ENCODE data around the gene FHIP1A. TPM values are rescaled to one million over a fixed set of nuclear protein-coding genes. Genes with fewer than 3 reads are reported as not detected.

FHIP1A gene
- total and polyA plus RNA-seq, 2 of the 8 experiments (the other 6 are each of a cell fraction or from before 2014, with no cell fraction given): 17.9 to 75.2 TPM

DNA sequence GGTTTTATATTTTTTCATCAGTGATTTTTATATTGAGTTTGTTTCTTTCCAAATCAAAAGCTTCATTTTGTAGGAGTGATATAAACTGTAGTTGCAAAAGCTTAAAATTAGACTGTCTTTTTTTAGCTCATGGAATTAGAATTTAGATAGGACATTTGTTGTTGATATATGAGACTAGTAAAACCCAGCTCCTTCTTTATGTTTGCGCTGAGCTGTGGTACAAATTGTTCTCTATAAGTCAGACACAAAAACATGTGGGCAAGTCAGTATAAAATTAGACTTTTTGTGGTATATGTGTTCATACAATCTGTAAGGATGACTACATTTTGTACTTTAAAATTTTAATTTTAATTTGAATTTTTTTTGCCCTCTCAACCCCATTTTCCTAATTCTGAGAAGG is 18.3 kb downstream of the FHIP1A start (continued):
- TF ChIP-seq CTBP2 (IDR thresholded peaks at IDR 0.05; ENCODE audit: borderline replicate concordance, insufficient read depth, insufficient read length, low read length) (no peak), BRCA1 (IDR thresholded peaks at IDR 0.05; ENCODE audit: low read depth, low read length) (no peak), CHD2 (IDR thresholded peaks at IDR 0.05; ENCODE audit: low read length) (no peak), SAP30 (IDR thresholded peaks at IDR 0.05; ENCODE audit: insufficient read depth, insufficient replicate concordance, low read length) (no peak)
- TF ChIP-seq, protein P1, sequence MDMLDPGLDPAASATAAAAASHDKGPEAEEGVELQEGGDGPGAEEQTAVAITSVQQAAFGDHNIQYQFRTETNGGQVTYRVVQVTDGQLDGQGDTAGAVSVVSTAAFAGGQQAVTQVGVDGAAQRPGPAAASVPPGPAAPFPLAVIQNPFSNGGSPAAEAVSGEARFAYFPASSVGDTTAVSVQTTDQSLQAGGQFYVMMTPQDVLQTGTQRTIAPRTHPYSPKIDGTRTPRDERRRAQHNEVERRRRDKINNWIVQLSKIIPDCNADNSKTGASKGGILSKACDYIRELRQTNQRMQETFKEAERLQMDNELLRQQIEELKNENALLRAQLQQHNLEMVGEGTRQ (IDR thresholded peaks at IDR 0.05; ENCODE audit: low read length): no peak

Measured in H1 (cell line).